PFSK-1 (cell line): ENCODE results near the gene KARS1.

Source experiments
- POLR2AphosphoS5 ChIP-seq: IDR thresholded peaks from 2 replicates; pipeline ENCODE4 v1.6.1; 2012; ENCODE audit warnings: low read depth, mild to moderate bottlenecking, control low read depth, low read length, moderate library complexity
- TAF1 ChIP-seq: IDR thresholded peaks from 2 replicates; pipeline ENCODE4 v1.6.1; 2012; ENCODE audit warnings: low read length, control low read depth, borderline replicate concordance; ENCODE audit not compliant: insufficient read depth

DNA sequence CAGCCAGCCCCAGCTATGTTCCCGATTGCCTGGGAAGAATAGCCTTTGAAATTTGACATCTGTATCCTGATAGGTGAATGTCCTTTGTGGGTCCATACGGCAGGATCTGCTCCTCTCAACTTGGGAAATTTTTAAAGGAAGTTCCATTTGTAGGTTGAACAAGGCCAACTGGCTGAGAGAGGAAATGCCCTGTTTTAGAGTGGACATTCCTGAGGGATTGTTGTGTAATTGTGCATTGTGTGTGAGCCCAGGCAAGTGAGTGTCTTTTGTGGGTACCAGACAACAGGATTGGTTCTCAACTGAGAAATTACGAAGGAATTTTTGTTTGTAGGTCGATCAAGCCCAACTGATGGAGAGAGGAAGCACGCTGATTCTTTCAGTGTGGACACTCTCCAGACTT lies 31.9 kb upstream of the KARS1 start:
- TF ChIP-seq TAF1, result no peak
- TF ChIP-seq POLR2AphosphoS5, result no peak
